ENCODE measurements around the gene FHIT.

GRCh38 chr3:60413551-60413950 is 837.7 kb downstream of the FHIT start:
- no peak for TF ChIP-seq POLR2A (IDR thresholded peaks at IDR 0.05; ENCODE audit: low read length)
- no peak for TF ChIP-seq GATA1 (IDR thresholded peaks at IDR 0.05; ENCODE audit: low read depth, low read length)

Data from erythroblast (primary cell).